H9 (cell line): ENCODE measurements around the gene EPS15. TPM values are rescaled to one million over a fixed set of nuclear protein-coding genes. Genes with fewer than 3 reads are reported as not detected.

ENCODE experiments used
- DNase-seq: peaks from one replicate; pipeline ENCODE4 v3.0.0-alpha.2; 2017
- H2AFZ ChIP-seq: one replicate; pipeline ENCODE4 v1.6.1; 2013; ENCODE audit warnings: mild to moderate bottlenecking, low read length, control low read depth, moderate library complexity
- H2AK5ac ChIP-seq: 2 replicates; pipeline ENCODE4 v1.6.1; 2013; ENCODE audit warnings: low read length, control low read depth, mixed read lengths; ENCODE audit not compliant: insufficient read length
- H2BK120ac ChIP-seq: one replicate; pipeline ENCODE4 v1.6.1; 2013; ENCODE audit warnings: low read depth, mild to moderate bottlenecking, low read length, control low read depth, inconsistent platforms; ENCODE audit not compliant: poor library complexity, severe bottlenecking
- H2BK12ac ChIP-seq: 2 replicates; pipeline ENCODE4 v1.6.1; 2013; ENCODE audit warnings: low read length, control low read depth, mixed read lengths, low read depth; ENCODE audit not compliant: insufficient read length
- H2BK15ac ChIP-seq: 2 replicates; pipeline ENCODE4 v1.6.1; 2013; ENCODE audit warnings: low read depth, low read length, control low read depth
- H2BK20ac ChIP-seq: one replicate; pipeline ENCODE4 v1.6.1; 2013; ENCODE audit warnings: low read depth, mild to moderate bottlenecking, low read length, control low read depth, inconsistent platforms; ENCODE audit not compliant: poor library complexity, severe bottlenecking
- H2BK5ac ChIP-seq: 2 replicates; pipeline ENCODE4 v1.6.1; 2013; ENCODE audit warnings: low read length, control low read depth, mixed read lengths; ENCODE audit not compliant: insufficient read length
- H3K14ac ChIP-seq: 2 replicates; pipeline ENCODE4 v1.6.1; 2013; ENCODE audit warnings: low read length, control low read depth; ENCODE audit not compliant: insufficient read depth
- H3K18ac ChIP-seq: 2 replicates; pipeline ENCODE4 v1.6.1; 2013; ENCODE audit warnings: low read depth, mild to moderate bottlenecking, mixed read lengths, low read length, control low read depth; ENCODE audit not compliant: insufficient read length
- H3K23ac ChIP-seq: 2 replicates; pipeline ENCODE4 v1.6.1; 2013; ENCODE audit warnings: low read length, control low read depth, mixed read lengths, low read depth; ENCODE audit not compliant: insufficient read length
- H3K23me2 ChIP-seq: 2 replicates; pipeline ENCODE4 v1.6.1; 2013; ENCODE audit warnings: low read depth, mild to moderate bottlenecking, mixed read lengths, low read length, control low read depth; ENCODE audit not compliant: insufficient read length, poor library complexity, severe bottlenecking
- H3K27ac ChIP-seq: 2 replicates; pipeline ENCODE4 v1.5.1; 2013; ENCODE audit warnings: low read length, control low read depth, mixed read lengths, low read depth; ENCODE audit not compliant: insufficient read length
- H3K27me3 ChIP-seq: 2 replicates; pipeline ENCODE4 v1.6.1; 2013; ENCODE audit warnings: low read length, control low read depth, inconsistent platforms; ENCODE audit not compliant: insufficient read depth
- H3K4ac ChIP-seq: 2 replicates; pipeline ENCODE4 v1.6.1; 2013; ENCODE audit warnings: low read depth, mild to moderate bottlenecking, control low read depth, inconsistent platforms, low read length, moderate library complexity
- H3K4me1 ChIP-seq: 2 replicates; pipeline ENCODE4 v1.6.1; 2013; ENCODE audit warnings: low read length, control low read depth, inconsistent platforms; ENCODE audit not compliant: insufficient read depth
- H3K4me2 ChIP-seq: 2 replicates; pipeline ENCODE4 v1.6.1; 2013; ENCODE audit warnings: low read length, control low read depth, mixed read lengths; ENCODE audit not compliant: insufficient read length, insufficient read depth
- H3K56ac ChIP-seq: 2 replicates; pipeline ENCODE4 v1.6.1; 2013; ENCODE audit warnings: low read depth, mild to moderate bottlenecking, mixed read lengths, low read length, control low read depth; ENCODE audit not compliant: insufficient read length
- H3K79me1 ChIP-seq: 2 replicates; pipeline ENCODE4 v1.6.1; 2013; ENCODE audit warnings: low read depth, mild to moderate bottlenecking, moderate library complexity, low read length, control low read depth, inconsistent platforms; ENCODE audit not compliant: insufficient read depth, poor library complexity, severe bottlenecking
- H3K79me2 ChIP-seq: 2 replicates; pipeline ENCODE4 v1.6.1; 2013; ENCODE audit warnings: low read length, control low read depth, inconsistent platforms; ENCODE audit not compliant: insufficient read depth
- H3K9ac ChIP-seq: 2 replicates; pipeline ENCODE4 v1.6.1; 2013; ENCODE audit warnings: low read length, control low read depth, mixed read lengths; ENCODE audit not compliant: insufficient read length; ENCODE audit errors: extremely low read depth
- H3K9me3 ChIP-seq: one replicate; pipeline ENCODE4 v1.6.1; 2013; ENCODE audit warnings: low read depth, low read length, inconsistent platforms; ENCODE audit not compliant: control insufficient read depth
- H3T11ph ChIP-seq: one replicate; pipeline ENCODE4 v1.6.1; 2013; ENCODE audit warnings: mild to moderate bottlenecking, low read length, control low read depth, inconsistent platforms
- H4K20me1 ChIP-seq: one replicate; pipeline ENCODE4 v1.6.1; 2013; ENCODE audit not compliant: control insufficient read depth, insufficient read length, insufficient read depth
- H4K5ac ChIP-seq: 2 replicates; pipeline ENCODE4 v1.6.1; 2013; ENCODE audit warnings: low read depth, mild to moderate bottlenecking, mixed read lengths, low read length, control low read depth; ENCODE audit not compliant: insufficient read length
- H4K8ac ChIP-seq: replicated peaks from 2 replicates; pipeline ENCODE4 v1.6.1; 2013; ENCODE audit warnings: low read length, control low read depth, mixed read lengths, low read depth; ENCODE audit not compliant: insufficient read length
- H4K91ac ChIP-seq: 2 replicates; pipeline ENCODE4 v1.6.1; 2013; ENCODE audit warnings: low read depth, mild to moderate bottlenecking, moderate library complexity, mixed read lengths, low read length, control low read depth; ENCODE audit not compliant: insufficient read length
- H3K27ac Mint-ChIP-seq, 3 experiments: 2 replicates in 2 of 3; 3 replicates in 1 of 3; pipeline ENCODE4 v1.8.0; 2020 to 2021; ENCODE audit warnings: mixed read lengths in 3 of 3, mild to moderate bottlenecking in 1 of 3, moderate library complexity in 1 of 3
- H3K27me3 Mint-ChIP-seq: 2 replicates; pipeline ENCODE4 v1.8.0; 2021; ENCODE audit warnings: low read depth, mild to moderate bottlenecking, moderate library complexity, mixed read lengths
- H3K36me3 Mint-ChIP-seq, 3 experiments: 2 replicates in 2 of 3; 3 replicates in 1 of 3; pipeline ENCODE4 v1.8.0; 2020 to 2021; ENCODE audit warnings: low read depth in 3 of 3, mixed read lengths in 3 of 3; ENCODE audit not compliant: insufficient read depth in 1 of 3
- H3K4me1 Mint-ChIP-seq, 2 experiments: 2 replicates each; pipeline ENCODE4 v1.8.0; 2020; ENCODE audit warnings: mixed read lengths in 2 of 2
- H3K4me3 Mint-ChIP-seq, 2 experiments: 2 replicates in 1 of 2; 3 replicates in 1 of 2; pipeline ENCODE4 v1.8.0; 2020 to 2021; ENCODE audit warnings: mild to moderate bottlenecking in 2 of 2, mixed read lengths in 2 of 2, moderate library complexity in 1 of 2
- H3K9me3 Mint-ChIP-seq, 2 experiments: 2 replicates in 1 of 2; 3 replicates in 1 of 2; pipeline ENCODE4 v1.8.0; 2020; ENCODE audit warnings: mild to moderate bottlenecking in 2 of 2, mixed read lengths in 2 of 2, moderate library complexity in 1 of 2
- WGBS: extraction: QIAGEN DNeasy Blood & Tissue Kit; methylation state at CpG from one replicate; pipeline ENCODE4 v1.1.7; 2013; ENCODE audit warnings: missing lambda C conversion rate, low lambda C conversion rate, mixed read lengths; ENCODE audit not compliant: insufficient read length; ENCODE audit errors: extremely low coverage; 5-methylcytosine and 5-hydroxymethylcytosine counted together
- total RNA-seq: library from RNA; stranded (reverse); gene quantifications from 2 replicates; pipeline ENCODE4 v1.2.1, GENCODE V29; 2021
- TF ChIP-seq, protein P1 (sequence below): fragments of 200-600 bp; sonication (generic); conservative IDR thresholded peaks from 3 replicates; pipeline ENCODE4 v1.8.0; 2021; ENCODE audit warnings: antibody characterized with exemption, mild to moderate bottlenecking

The EPS15 gene
- total RNA-seq, 1 experiment from 2014 or later: 44.1 TPM

DNA sequence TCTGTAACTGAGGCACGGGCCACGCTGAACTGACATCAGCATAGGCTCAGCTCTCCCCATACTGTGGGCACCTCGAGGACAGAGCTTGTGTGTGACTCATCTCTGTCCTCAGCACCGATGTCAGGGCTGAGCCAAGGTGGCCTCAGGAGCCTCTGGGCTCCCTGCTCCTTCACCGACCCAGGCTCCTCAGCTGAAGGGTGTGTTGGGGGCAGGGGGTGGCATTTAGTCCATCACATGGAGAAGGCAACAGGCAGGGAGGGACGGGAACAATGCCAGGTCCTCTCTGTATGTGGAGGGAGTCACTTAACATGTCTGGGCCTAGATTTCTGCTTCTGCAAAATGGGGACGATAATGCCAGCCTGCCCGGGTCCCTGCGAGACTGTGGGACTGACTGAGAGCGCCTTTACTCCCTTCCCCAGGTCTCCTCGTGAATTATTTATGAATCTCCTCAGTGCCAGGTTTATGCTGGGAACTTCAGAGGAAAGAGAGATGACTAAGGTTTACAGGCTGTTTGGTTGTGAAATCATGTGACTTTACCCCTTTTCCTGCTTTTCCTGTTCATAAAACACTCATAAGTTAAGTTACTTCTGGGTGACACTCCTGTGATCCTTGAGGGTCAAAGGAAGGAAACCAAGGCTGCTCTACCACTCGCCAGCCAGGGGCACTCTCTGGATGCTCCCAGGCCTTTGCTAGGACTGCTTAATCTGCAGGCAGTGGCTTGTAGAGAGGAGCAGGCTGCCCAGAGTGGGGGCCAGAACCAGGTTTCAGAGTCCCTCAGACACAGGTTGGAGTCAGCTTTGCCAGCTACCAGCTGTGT, 204.9 kb downstream of the EPS15 start:
- no peak overlapping the region for H3K9ac ChIP-seq
- no peaks in the 10 kb centered on the region for H4K20me1 ChIP-seq
- H4K5ac ChIP-seq: no peak overlapping the region
- H2AFZ ChIP-seq: no peak overlapping the region
- no peaks in the 10 kb centered on the region for H3K23me2 ChIP-seq
- H3K18ac ChIP-seq: no peak overlapping the region
- H3K79me1 ChIP-seq: no peaks in the 10 kb centered on the region
- no peak overlapping the region for H3K4ac ChIP-seq
- H3K14ac ChIP-seq: no peak overlapping the region; the same call in 1 of the 2 replicates
- H2BK15ac ChIP-seq: no peak overlapping the region
- H2BK12ac ChIP-seq: no peak overlapping the region
- H2BK5ac ChIP-seq: no peak overlapping the region
- no peaks in the 10 kb centered on the region for H3K36me3 Mint-ChIP-seq
- H2BK120ac ChIP-seq: no peak overlapping the region
- H2AK5ac ChIP-seq: no peak overlapping the region
- no peak overlapping the region for H4K91ac ChIP-seq
- H3K9me3 ChIP-seq: no peaks in the 10 kb centered on the region
- TF ChIP-seq, protein P1, sequence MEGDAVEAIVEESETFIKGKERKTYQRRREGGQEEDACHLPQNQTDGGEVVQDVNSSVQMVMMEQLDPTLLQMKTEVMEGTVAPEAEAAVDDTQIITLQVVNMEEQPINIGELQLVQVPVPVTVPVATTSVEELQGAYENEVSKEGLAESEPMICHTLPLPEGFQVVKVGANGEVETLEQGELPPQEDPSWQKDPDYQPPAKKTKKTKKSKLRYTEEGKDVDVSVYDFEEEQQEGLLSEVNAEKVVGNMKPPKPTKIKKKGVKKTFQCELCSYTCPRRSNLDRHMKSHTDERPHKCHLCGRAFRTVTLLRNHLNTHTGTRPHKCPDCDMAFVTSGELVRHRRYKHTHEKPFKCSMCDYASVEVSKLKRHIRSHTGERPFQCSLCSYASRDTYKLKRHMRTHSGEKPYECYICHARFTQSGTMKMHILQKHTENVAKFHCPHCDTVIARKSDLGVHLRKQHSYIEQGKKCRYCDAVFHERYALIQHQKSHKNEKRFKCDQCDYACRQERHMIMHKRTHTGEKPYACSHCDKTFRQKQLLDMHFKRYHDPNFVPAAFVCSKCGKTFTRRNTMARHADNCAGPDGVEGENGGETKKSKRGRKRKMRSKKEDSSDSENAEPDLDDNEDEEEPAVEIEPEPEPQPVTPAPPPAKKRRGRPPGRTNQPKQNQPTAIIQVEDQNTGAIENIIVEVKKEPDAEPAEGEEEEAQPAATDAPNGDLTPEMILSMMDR: no peak
- H3K56ac ChIP-seq: no peak overlapping the region
- no peaks in the 10 kb centered on the region for H3K27me3 ChIP-seq
- no peaks in the 10 kb centered on the region; the same call in 1 of the 2 replicates for H3K27me3 Mint-ChIP-seq
- no peaks in the 10 kb centered on the region for H3K9me3 Mint-ChIP-seq
- H4K8ac ChIP-seq: no peak overlapping the region
- DNase-seq: no peak
- H3T11ph ChIP-seq: no peak overlapping the region
- no peak overlapping the region for H3K4me2 ChIP-seq
- no peak overlapping the region for H3K23ac ChIP-seq
- H3K4me1 Mint-ChIP-seq: peaks cover 16 to 19% of the 10 kb centered on the region in 2 experiments
- H3K4me3 Mint-ChIP-seq: no peak overlapping the region
- H3K79me2 ChIP-seq: no peaks in the 10 kb centered on the region
- H3K27ac Mint-ChIP-seq: no peak overlapping the region
- no peaks in the 10 kb centered on the region for H3K4me1 ChIP-seq
- no peak overlapping the region for H3K27ac ChIP-seq
- H2BK20ac ChIP-seq: no peak overlapping the region
- no CpG with 5 or more reads among the region's 12 CpGs for WGBS
